MV-4-11 (cell line): ENCODE results near the gene ZNF511.
A peak's percentile ranks its signal among the peaks of the same experiment; 100 is the strongest.

ENCODE experiments used
- DNase-seq: peaks from one replicate; lab custom pipeline; 2025; lab: John Stamatoyannopoulos, UW

ZNF511 gene

DNA sequence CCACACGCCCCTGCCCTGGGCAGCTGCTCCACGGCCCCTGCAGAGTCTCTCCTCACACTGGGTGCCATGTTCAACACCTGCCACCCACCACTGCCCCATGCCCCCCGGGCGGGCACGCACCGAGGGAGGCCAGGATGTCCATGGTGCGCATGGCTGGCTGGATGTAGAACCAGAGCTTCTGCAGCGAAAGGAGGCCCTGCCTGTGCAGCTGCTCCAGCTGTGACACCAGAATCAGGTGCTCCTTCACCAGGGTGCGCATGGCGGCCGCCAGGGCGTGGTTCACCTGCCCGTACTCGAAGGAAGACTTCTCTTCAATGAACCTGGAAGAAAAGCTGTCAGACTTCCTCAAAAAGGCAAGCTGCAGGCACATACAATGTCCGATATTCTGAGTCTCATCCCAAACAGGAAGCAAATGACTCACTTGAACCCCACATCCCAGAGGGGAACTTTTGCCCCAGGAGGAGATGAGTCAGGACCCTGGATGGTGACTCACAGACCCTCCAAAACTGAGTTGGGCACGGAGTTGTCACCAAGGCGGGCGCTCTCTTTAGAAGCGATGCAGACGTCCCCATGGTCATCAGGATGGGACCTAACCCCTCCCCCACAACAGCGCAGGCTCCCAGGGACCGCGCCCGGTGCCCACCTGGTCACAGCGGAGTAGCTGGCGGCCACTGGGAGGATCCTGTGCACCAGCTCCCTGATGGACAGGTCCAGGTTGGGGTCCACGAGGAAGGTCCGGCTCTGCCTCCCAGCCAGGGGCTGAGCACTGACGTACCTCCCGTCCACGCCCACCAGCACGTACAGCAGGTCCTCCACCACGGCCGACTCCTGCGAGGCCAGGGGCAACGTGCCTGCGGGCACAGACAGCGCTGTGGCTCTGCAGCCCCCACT, 15.6 kb upstream of the ZNF511 start:
- peak; percentile 88 for DNase-seq

DNA sequence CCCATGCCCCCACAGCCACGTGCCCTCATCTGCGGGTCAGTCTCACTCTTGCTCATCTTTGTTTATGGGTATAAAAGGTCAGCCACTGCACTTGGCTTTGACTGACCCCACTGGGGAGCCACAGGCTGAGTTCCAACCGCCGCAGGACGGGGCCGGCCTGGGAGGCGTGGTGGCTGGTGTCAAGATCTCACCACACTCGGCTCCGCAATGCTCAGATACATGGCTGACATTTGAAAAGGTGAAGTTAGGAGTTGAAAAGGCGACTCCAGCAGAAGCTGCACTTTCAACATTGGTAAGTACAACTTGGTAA, 14.9 kb upstream of the ZNF511 start:
- DNase-seq, result peak; percentile 48

DNA sequence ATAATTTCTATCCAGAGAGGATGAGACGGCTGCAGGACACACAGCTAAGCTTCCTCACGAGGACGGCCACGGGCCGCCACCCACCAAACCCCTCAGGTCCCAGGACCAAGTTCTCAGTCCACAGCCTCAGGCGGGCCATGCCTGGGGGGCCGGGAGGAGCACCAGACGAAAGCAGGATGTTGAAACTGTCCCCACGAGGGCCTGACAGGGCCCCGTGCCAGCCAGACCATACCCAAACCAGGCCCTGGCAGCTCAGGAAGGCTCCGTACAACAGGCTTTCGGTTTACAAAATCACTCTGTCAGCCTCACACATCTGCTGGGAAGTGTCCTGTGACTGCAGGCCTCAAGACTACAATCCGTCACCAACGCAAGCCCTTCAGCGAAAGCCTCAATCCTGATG, 14.5 kb upstream of the ZNF511 start:
- DNase-seq, result peak; percentile 48

DNA sequence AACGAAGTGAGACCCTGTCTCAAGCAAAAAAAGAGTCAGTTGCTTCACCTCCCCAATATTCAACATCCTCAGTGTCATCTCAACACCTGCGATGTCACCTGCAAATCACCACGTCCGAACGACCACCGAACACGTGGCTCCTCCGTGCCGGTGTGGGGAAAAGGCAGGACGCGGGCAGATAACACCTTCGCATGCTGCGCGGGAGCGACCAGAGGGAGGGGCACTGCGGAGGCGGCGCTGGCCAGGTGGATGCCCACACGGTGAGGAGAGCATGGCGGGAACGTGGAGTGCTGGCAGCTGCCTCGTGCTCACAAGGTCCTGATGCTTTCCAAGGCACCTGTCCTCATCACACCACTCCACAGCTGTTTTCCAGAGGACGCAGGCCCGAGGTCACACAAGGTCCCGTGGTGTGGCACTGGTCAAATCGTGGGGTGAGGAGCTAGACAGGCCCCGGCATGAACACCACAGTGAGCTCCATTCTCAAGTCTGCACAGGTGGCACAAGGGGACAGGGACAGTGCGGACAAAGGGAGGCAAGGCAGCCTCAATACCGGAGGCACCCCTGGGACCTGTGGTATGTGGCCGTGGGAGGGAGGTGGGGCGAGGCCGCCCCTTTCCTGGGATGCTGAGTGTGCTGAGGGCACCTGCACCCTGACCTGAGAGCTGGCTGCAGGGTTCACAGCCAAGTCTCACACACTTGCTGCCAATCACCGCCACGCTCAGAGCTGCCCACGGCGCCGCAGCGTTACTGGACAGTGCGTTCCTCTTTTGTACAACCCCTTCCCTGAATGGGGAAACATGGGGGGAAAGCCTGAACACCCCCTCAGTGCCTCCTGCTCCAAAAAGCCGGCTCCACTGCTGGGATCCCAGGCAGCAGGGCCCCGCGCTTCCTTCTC, 13.0 kb upstream of the ZNF511 start:
- DNase-seq, result no peak

DNA sequence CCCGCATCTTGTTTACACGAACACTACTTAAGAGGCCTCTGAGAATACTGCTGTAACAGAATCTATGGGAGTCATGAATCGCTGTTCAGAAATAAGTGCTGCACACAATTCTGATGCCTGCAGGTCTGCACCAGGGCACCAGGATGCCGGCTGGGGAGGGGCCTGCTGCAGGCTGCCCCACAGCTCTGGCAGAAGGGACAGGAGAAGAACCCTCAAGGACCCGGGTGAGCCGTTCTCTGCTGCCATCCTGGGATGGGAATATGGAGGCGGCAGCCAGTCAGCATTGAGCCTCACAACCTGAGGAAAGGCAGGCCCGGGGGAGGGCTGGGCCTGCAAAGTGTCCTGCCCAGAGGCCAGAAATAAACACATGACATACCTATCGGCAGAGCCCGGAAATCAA, 11.2 kb upstream of the ZNF511 start:
- no peak for DNase-seq

DNA sequence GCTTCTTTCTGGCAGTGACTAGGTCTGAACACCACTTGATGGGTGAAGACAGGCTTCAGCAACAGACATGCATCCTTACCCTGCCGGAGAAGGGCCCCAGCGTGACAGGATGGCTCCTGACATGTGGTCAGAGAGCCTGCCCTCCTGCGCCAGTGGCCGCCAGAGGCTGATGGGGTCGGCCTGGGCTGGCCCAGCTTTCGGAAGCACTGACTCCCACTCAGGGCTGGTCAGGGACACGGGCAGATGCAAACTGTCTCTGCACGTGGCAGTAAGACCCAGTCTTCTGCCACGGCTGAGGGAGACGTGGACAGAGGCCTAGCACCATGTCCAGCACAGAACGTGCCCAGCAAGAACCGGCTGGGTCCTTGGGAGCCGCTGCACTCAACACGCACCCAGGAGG, 10.2 kb upstream of the ZNF511 start:
- no peak for DNase-seq

DNA sequence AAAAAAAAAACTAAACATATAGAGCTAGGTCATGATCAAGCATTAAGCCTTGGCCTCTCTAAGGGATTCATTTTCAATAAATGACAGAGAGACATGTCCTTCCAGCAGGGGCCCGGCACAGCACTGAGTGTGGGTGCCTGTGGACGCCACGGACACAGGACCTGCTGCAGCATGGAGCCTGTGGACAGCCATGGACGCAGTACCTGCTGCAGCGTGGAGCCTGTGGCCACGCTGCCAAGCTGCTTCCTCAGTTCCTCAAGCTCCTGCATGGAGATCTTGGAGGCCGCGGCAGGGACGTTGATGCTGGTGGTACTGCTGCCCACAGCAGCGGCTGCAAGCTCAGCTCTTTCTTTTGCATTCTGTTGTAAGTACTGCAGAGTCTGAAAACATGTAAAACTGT, 9.5 kb upstream of the ZNF511 start:
- DNase-seq, result no peak

DNA sequence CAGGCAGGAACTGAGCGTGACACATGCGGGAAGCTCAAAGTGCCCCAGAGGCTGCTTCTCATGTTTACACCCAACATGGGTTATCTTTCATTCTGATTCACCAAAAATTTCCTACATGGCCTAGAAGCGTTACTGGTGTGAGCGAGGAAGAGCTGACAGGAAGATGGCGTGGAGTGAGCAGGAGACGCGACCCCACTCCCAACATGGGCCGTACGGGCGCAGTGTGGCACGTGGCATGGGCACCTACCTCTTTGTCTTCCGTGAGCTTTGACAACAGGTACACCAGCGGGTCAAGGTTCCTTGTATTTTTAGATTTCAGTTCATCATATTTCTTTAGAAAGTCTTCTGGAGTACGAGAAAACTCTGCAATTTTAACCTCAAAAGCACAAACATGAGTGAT, 9.0 kb upstream of the ZNF511 start:
- DNase-seq, result no peak

DNA sequence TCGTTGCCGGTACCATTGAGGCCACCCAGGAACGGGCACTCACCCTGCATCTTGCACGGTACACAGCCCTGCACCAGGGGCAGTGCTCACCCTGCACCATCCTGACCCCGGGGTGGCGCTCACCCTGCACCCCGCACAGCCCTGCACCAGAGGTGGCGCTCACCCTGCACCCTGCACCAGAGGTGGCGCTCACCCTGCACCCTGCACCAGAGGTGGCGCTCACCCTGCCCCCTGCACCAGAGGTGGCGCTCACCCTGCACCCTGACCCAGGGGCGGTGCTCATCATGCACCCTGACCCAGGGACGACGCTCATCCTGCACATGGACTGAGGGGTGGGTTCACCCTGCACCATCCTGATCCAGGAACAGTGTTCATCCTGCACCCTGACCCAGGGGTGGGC, 6.5 kb upstream of the ZNF511 start:
- DNase-seq, result no peak

DNA sequence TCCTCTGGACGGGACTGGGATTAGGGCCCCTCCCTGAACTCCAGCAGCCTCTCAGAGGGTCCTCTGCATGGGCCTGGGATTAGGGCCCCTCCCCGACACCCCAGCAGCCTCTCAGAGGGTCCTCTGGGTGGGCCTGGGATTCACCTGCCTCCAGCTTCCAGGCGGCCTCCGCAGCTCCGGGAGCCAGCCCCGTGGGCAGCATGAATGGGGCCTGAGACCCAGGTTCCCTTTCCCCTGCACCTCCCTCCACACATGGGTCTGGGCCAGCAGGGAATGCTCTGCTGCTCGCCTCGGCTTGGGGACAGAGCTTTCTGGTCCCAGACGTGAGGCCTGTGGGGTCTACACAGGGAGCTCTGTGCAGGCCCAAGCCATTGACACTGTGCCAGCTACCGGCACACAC, 5.5 kb upstream of the ZNF511 start:
- DNase-seq, result no peak

DNA sequence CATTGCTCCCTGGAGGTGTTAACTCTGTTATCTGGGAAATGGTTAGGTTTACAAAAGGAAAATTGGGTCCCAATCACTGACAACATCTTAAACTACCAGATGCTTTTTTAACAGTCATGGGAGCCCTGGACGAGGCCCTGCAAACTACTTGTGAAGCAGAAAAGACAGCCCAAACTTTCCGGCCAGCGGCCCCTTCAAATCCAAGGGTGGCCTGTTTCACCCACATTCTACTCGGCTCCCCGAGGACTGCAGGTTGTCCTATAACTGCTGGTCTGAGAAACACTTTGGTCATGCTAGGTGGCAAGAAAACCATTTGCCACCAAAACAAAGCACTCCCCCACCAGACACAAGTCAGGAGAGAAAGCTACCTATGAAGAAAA, 2.6 kb upstream of the ZNF511 start:
- DNase-seq, result no peak

DNA sequence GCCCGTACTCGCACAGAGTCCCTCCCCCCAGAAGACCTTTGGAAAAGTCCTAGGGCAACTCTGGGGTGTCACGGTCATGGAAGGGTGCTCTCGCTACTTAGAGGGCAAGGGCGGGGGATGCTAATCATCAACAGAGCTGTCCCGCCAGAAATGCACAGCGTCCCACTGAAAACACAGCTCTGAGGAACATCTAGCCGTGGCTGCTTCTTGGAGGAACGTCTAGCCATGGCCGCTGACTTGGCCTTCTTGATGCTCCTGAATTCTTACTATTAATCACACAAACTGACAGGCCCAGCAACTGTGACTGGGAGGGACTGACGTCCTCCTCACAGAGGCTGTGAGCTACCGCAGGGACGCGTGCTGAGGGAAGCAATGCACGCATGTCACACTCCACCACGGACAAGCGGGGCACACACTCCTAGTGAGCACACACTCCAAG, 1.8 kb upstream of the ZNF511 start:
- no peak for DNase-seq

DNA sequence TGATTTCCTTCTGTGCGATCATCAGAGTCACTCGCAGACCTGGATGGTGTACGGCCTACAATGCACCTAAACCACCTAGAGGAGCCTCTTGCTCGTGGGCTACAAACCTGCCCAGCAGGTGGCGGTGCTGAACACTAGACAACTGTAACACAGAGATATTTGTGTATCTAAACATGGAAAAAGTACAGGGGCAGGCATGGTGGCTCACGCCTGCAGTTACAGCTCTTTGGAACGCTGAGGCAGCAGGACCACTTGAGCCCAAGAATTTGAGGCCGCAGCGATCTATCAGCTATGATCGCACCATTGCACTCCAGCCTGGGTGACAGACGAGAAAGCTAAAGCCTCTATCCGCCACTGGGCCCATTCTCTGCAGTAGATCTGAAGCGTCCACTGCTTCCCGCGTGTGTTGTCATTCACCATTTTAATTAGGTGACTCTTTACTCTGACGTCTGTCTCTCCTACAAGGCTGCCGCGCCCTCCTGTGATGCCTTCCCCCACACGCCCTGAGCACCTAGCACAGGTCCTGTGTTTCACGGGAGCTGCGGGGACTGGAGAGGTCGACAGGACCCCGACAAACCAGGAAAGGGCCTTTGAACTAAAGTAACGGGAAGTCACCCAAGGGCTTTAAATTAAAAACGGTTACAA, 816 bp upstream of the ZNF511 start:
- DNase-seq, result peak; percentile 32

DNA sequence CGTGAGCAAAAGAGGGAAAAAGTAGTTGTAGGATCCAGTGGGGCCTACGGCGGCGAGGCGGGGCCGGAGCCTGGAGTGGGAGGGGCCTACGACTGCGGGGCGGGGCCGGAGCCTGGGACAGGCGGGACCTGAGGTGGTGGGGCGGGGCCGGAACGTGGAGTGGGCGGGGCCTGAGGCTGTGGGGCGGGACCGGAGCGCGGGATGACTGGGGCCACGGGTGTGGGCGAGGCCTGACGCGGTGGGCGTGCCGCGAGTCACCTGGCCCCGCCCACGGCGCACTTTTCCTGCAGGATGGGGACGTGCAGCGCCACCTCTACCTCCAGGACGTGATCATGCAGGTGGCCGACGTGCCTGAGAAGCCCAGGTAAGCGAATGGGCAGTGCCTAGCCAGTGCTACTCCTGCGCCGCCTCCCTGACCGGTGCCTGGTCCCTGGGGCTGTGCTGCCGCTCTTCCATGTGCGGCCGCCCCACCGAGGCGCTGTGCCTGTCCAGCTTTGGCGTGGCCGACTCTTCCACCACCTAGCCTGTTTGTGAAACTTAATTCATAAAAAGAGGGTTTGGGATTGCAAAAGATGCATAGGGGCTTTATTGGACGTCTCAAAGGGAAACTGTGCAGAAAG, 496 bp downstream of the ZNF511 start:
- peak; percentile 77 for DNase-seq

DNA sequence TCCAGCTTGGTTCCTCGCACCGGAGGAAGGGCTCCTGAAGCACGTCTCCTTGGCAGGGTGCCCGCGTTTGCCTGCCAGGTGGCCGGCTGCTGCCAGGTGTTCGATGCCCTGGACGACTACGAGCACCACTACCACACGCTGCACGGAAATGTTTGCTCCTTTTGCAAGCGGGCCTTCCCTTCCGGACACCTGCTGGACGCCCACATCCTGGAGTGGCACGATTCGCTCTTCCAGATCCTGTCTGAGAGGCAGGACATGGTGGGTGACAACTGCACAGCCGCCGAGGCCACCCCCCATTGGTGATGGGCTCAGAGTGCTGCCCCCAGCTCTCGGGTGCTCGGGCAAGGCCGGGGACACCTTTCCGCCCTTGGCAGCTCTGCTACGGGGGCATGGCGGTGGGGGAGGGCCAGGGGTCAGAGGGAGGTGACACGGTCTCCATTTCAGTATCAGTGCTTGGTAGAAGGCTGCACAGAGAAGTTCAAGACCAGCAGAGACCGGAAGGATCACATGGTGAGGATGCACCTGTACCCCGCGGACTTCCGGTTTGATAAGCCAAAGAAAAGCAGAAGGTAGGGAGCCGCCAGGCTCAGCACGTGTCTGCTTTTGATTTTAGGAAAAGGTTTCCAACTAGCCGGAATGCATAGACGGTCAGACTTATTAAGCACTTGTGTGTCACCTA, 1.1 kb downstream of the ZNF511 start:
- no peak for DNase-seq

DNA sequence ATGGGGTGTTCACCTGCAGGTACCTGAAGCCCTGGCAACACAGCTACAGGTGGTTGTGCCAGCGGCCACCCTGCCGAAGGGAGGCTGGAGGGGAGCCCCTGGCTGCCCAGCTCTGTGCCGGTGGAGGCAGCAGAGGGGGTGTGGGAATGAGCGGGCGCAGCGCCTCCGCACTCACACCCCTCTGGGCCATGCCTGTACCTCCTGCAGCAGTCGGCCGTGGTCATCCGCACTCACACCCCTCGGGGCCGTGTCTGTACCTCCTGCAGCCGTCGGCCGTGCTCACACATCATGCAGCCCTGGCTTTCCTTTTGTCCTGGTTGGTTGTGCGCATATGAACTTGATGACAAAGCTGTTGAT, 1.7 kb downstream of the ZNF511 start:
- no peak for DNase-seq

DNA sequence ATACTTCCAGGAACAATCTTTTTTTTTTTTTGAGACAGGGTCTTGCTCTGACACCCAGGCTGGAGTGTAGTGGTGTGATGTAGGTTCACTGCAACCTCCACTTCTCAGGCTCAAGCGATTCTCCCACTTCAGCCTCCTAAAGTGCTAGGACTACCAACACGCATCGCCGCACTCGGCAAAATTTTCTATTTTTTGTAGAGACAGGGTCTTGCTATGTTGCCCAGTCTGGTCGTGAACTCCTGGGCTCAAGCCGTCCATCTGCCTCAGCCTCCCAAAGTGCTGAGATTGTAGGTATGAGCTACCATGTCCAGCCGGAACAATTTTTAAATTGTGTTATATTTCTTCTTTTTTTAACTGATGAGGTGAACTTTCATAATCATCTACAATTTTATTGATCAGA, 2.1 kb downstream of the ZNF511 start:
- DNase-seq, result no peak

DNA sequence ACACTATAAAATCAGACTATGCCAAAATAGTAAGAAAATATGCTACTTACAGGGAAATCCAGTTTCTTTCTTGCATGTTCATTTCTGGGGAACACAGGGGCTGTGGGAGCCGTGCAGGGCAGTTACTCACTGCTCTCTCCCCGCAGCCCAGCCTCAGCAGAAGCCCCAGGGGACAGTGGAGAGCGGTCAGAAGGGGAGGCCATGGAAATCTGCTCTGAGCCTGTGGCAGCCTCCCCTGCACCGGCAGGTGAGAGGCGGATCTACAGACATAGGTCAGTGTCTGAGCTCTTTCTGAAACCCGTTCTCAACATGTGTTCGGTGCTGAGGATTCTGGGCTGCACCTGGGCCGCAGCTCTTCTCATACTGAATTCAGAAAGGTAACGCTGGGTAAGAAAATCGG, 2.9 kb downstream of the ZNF511 start:
- no peak for DNase-seq

DNA sequence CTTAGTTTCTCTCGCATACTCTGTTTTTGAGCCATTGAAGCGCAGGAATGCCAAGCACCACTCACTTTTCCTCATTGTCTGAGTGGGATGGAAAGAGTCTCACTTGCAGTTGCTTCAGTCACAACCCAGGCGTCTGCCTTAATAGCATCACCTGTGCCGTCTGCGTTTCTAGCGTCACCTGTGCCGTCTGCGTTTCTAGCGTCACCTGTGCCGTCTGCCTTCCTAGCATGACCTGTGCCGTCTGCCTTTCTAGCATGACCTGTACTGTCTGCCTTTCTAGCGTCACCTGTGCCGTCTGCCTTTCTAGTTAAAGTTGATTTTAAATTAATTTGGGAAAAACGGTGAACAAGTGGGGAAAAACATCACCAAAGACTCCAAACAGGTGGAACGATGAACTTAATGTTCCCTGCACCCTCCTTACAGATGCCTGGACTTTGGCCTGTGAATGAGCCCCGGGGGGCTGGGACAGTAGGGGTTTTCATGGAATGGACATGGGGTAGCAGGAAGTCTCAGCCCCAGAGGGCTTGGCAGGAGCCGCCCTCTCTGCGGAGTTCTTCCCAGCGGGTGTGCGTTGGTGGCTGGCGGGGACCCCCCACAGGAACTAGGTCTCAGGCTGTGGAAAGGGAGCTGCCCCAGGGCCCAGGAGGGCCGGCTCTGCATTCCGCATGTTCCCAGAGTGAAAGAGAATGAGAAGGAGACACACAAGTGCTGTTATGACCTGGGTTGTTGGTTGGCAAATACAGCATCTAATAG, 3.5 kb downstream of the ZNF511 start:
- DNase-seq, result no peak

DNA sequence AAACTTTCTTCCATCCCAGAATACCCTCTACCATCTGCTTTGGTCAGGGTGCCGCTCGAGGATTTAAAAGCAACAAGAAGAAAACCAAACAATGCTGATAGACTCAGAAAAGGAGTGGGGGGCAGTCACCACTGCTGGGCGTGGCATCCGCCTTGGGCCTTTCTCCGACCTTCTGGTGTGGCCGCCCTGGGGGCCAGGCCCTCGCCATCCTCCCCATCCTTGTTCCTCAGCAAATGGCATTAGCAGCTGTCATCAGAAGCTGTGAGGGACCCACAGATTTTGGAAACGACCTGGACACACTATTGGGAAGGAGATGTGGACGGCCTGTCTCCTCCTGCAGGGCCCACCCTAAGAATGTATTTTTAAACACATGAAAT, 4.0 kb downstream of the ZNF511 start:
- no peak for DNase-seq

DNA sequence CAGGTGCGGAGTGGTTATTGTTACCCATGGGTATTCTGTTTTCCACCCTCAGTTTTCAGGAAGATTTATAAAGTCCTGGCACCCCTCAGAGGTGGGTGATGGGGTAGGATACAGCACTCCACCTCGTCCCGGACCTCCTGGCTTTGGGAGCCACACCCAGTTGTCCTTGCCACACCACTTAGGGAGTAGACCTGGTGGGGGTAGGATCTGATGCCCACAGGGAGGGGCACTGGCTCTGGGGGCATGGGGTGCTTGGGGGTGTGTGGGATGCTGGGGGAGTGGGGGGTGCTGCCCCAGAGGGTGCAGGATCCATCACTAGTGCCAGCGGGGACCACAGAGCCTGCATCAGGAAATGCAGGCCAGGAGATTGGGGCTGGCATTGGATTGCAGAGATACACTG, 4.5 kb downstream of the ZNF511 start:
- DNase-seq, result no peak
